ENCODE data around the gene PLAU. TPM values are rescaled to one million over a fixed set of nuclear protein-coding genes. Genes with fewer than 3 reads are reported as not detected.

PLAU gene
- total and polyA plus RNA-seq, 2 donors (not counting 1 experiment from before 2014, with no cell fraction given): 93.6 to 98.9 TPM

- no peak overlapping the region for H3K9ac ChIP-seq (ENCODE audit: insufficient read depth, low read length)
- H3K4me2 ChIP-seq (ENCODE audit: extremely low read depth, insufficient read depth, low read length): no peak overlapping the region
- no peak overlapping the region for H3K27ac ChIP-seq (ENCODE audit: insufficient read depth, low read length)
- H4K20me1 ChIP-seq (ENCODE audit: control insufficient read depth, extremely low read depth, insufficient read depth, low read length): no peaks in the 10 kb centered on the region
- no peak overlapping the region for H3K4me3 ChIP-seq (replicated peaks in 1 of 4; ENCODE audit: control extremely low read depth in 1 of 4, insufficient read depth in 1 of 4, low read depth in 3 of 4, low read length in 4 of 4)
- H3K9me3 ChIP-seq (ENCODE audit: control insufficient read depth, insufficient read depth, low read depth, low read length): no peaks in the 10 kb centered on the region
- H3K79me2 ChIP-seq (ENCODE audit: control insufficient read depth, insufficient read depth, low read length): no peaks in the 10 kb centered on the region
- DNase-seq (ENCODE audit: low read depth in 2 of 2): no peak
- H3K4me1 ChIP-seq (ENCODE audit: control insufficient read depth, extremely low read depth, insufficient read depth, low read length): peaks cover 8% of the 10 kb centered on the region
- no peak for TF ChIP-seq CTCF (conservative IDR thresholded peaks at IDR 0.05 in 1 of 2, IDR thresholded peaks at IDR 0.05 in 1 of 2; ENCODE audit: low read depth in 1 of 2, low read length in 2 of 2)
- TF ChIP-seq EZH2 (IDR thresholded peaks at IDR 0.05; ENCODE audit: low read length, missing control alignments): no peak
- no peaks in the 10 kb centered on the region for H3K36me3 ChIP-seq (ENCODE audit: control insufficient read depth, insufficient read depth, low read length)
- H3K27me3 ChIP-seq (ENCODE audit: control insufficient read depth, insufficient read depth, low read length): no peaks in the 10 kb centered on the region
- peak overlapping the region; percentile 51 for H2AFZ ChIP-seq (ENCODE audit: low read length)
These were observed 26.6 kb downstream of the PLAU start for GRCh38 chr10:73937333-73938043.

- Histone ChIP-seq H3K36me3 (ENCODE audit: control insufficient read depth, insufficient read depth, low read length) (no peaks in the 10 kb centered on the region), H4K20me1 (ENCODE audit: control insufficient read depth, extremely low read depth, insufficient read depth, low read length) (no peaks in the 10 kb centered on the region), H3K27ac (ENCODE audit: insufficient read depth, low read length) (peak overlapping the region; percentile 90), H3K27me3 (ENCODE audit: control insufficient read depth, insufficient read depth, low read length) (no peaks in the 10 kb centered on the region), H3K9ac (ENCODE audit: insufficient read depth, low read length) (peak overlapping the region; percentile 52), H3K4me1 (ENCODE audit: control insufficient read depth, extremely low read depth, insufficient read depth, low read length) (peaks cover 8% of the 10 kb centered on the region), H3K79me2 (ENCODE audit: control insufficient read depth, insufficient read depth, low read length) (no peaks in the 10 kb centered on the region), H3K4me3 (replicated peaks in 1 of 4; ENCODE audit: control extremely low read depth in 1 of 4, insufficient read depth in 1 of 4, low read depth in 3 of 4, low read length in 4 of 4) (peak overlapping the region in 1 of 4 experiments; percentile 22), H3K9me3 (ENCODE audit: control insufficient read depth, insufficient read depth, low read depth, low read length) (no peaks in the 10 kb centered on the region), H3K4me2 (ENCODE audit: extremely low read depth, insufficient read depth, low read length) (peak overlapping the region; percentile 67), H2AFZ (ENCODE audit: low read length) (peak overlapping the region; percentile 94)
- TF ChIP-seq CTCF (conservative IDR thresholded peaks at IDR 0.05 in 1 of 2, IDR thresholded peaks at IDR 0.05 in 1 of 2; ENCODE audit: low read depth in 1 of 2, low read length in 2 of 2): peak; percentile 86 to 91
- TF ChIP-seq EZH2 (IDR thresholded peaks at IDR 0.05; ENCODE audit: low read length, missing control alignments): no peak
- DNase-seq (ENCODE audit: low read depth in 2 of 2): peak; percentile 54 to 70
These were observed 29.8 kb downstream of the PLAU start for GRCh38 chr10:73940634-73941221.

GRCh38 chr10:73941300-73941699, 30.4 kb downstream of the PLAU start:
- Histone ChIP-seq H3K27ac (ENCODE audit: insufficient read depth, low read length) (peak overlapping the region; percentile 90), H3K9ac (ENCODE audit: insufficient read depth, low read length) (no peak overlapping the region)
- DNase-seq (ENCODE audit: low read depth in 2 of 2): peak in 1 of 2 donors; percentile 51

More at GRCh38 chr10:73941300-73941699, 30.4 kb downstream of the PLAU start:
- Histone ChIP-seq H3K9me3 (ENCODE audit: control insufficient read depth, insufficient read depth, low read depth, low read length) (no peaks in the 10 kb centered on the region), H3K27me3 (ENCODE audit: control insufficient read depth, insufficient read depth, low read length) (no peaks in the 10 kb centered on the region), H3K4me3 (replicated peaks in 1 of 4; ENCODE audit: control extremely low read depth in 1 of 4, insufficient read depth in 1 of 4, low read depth in 3 of 4, low read length in 4 of 4) (peak overlapping the region in 1 of 4 experiments; percentile 22), H4K20me1 (ENCODE audit: control insufficient read depth, extremely low read depth, insufficient read depth, low read length) (no peaks in the 10 kb centered on the region), H3K79me2 (ENCODE audit: control insufficient read depth, insufficient read depth, low read length) (no peaks in the 10 kb centered on the region), H3K4me1 (ENCODE audit: control insufficient read depth, extremely low read depth, insufficient read depth, low read length) (peaks cover 8% of the 10 kb centered on the region), H3K4me2 (ENCODE audit: extremely low read depth, insufficient read depth, low read length) (peak overlapping the region; percentile 32), H3K36me3 (ENCODE audit: control insufficient read depth, insufficient read depth, low read length) (no peaks in the 10 kb centered on the region), H2AFZ (ENCODE audit: low read length) (no peak overlapping the region)
- TF ChIP-seq EZH2 (IDR thresholded peaks at IDR 0.05; ENCODE audit: low read length, missing control alignments): no peak
- no peak for TF ChIP-seq CTCF (conservative IDR thresholded peaks at IDR 0.05 in 1 of 2, IDR thresholded peaks at IDR 0.05 in 1 of 2; ENCODE audit: low read depth in 1 of 2, low read length in 2 of 2)
